Measurements from ENCODE around the gene ZNF776. TPM values are rescaled to one million over a fixed set of nuclear protein-coding genes. Genes with fewer than 3 reads are reported as not detected.

ZNF776 gene
- total and polyA plus RNA-seq, 2 of the 13 experiments (the other 11 are each of a cell fraction or from before 2014, with no cell fraction given) = 7.6 to 16.9 TPM

GRCh38 chr19:57746580-57747471, at the start of gene ZNF776 (continued):
- TF ChIP-seq AKNA (CRISPR knock-in tag; IDR thresholded peaks at IDR 0.05; ENCODE audit: borderline replicate concordance) (peak; percentile 66; the same call in 1 of the 2 replicates), TOPORS (CRISPR knock-in tag; IDR thresholded peaks at IDR 0.05) (no peak), POLR2AphosphoS2 (IDR thresholded peaks at IDR 0.05; ENCODE audit: low read depth, low read length) (no peak), ZNF503 (CRISPR knock-in tag; IDR thresholded peaks at IDR 0.05) (0 out of 2 replicates have a peak, but pooled peaks have one; percentile 30), NCOA5 (CRISPR knock-in tag; IDR thresholded peaks at IDR 0.05) (no peak), ZNF549 (CRISPR knock-in tag; IDR thresholded peaks at IDR 0.05) (0 out of 2 replicates have a peak, but pooled peaks have one; percentile 26), ARHGAP35 (CRISPR knock-in tag; IDR thresholded peaks at IDR 0.05; ENCODE audit: borderline replicate concordance) (peak; percentile 18; the same call in 1 of the 2 replicates), MXD3 (CRISPR knock-in tag; IDR thresholded peaks at IDR 0.05) (peak; percentile 43; the same call in 1 of the 2 replicates), ZNF766 (CRISPR knock-in tag; IDR thresholded peaks at IDR 0.05; ENCODE audit: borderline replicate concordance) (peak; percentile 46; the same call in 1 of the 2 replicates), BCL6 (CRISPR knock-in tag; IDR thresholded peaks at IDR 0.05) (no peak), KDM5A (IDR thresholded peaks at IDR 0.05; ENCODE audit: borderline replicate concordance, low read length) (peak; percentile 48; the same call in 1 of the 2 replicates), ZNF18 (CRISPR knock-in tag; IDR thresholded peaks at IDR 0.05; ENCODE audit: insufficient replicate concordance) (peak; percentile 50), PAF1 (CRISPR knock-in tag; IDR thresholded peaks at IDR 0.05) (no peak), SPEN (CRISPR knock-in tag; IDR thresholded peaks at IDR 0.05; ENCODE audit: low read depth) (peak; percentile 60; the same call in 1 of the 2 replicates), ZNF720 (CRISPR knock-in tag; IDR thresholded peaks at IDR 0.05) (no peak), BHLHE40 (IDR thresholded peaks at IDR 0.05; ENCODE audit: low read length) (0 out of 2 replicates have a peak, but pooled peaks have one; percentile 13)
